Osteoblast (primary cell): ENCODE measurements around the gene DMAC2L. TPM values are rescaled to one million over a fixed set of nuclear protein-coding genes. Genes with fewer than 3 reads are reported as not detected.
A peak's percentile ranks its signal among the peaks of the same experiment; 100 is the strongest.

Source experiments
- DNase-seq: peaks from one replicate; pipeline ENCODE4 v3.0.0; 2011; ENCODE audit warnings: low spot score, mixed read lengths; ENCODE audit not compliant: insufficient read length; ENCODE audit errors: missing footprints
- H2AFZ ChIP-seq: 2 replicates; pipeline ENCODE4 v1.6.0; 2011; ENCODE audit warnings: mild to moderate bottlenecking, low read length
- H3K27ac ChIP-seq: 2 replicates; pipeline ENCODE4 v1.5.1; 2011; ENCODE audit warnings: mild to moderate bottlenecking, low read depth, low read length, moderate library complexity
- H3K27me3 ChIP-seq: 2 replicates; pipeline ENCODE4 v1.6.0; 2012; ENCODE audit warnings: mild to moderate bottlenecking, control low read depth, inconsistent platforms, low read length, moderate library complexity; ENCODE audit not compliant: insufficient read depth
- H3K36me3 ChIP-seq: 2 replicates; pipeline ENCODE4 v1.5.1; 2011; ENCODE audit warnings: mild to moderate bottlenecking, low read length, control low read depth, moderate library complexity; ENCODE audit not compliant: insufficient read depth
- H3K4me1 ChIP-seq: 2 replicates; pipeline ENCODE4 v1.5.1; 2011; ENCODE audit warnings: mild to moderate bottlenecking, low read length, control low read depth, moderate library complexity; ENCODE audit not compliant: insufficient read depth
- H3K4me2 ChIP-seq: 2 replicates; pipeline ENCODE4 v1.6.0; 2011; ENCODE audit warnings: mild to moderate bottlenecking, low read length; ENCODE audit not compliant: insufficient read depth
- H3K4me3 ChIP-seq: fragments of 200-600 bp; sonication (generic); 3 replicates; pipeline ENCODE4 v1.5.1; 2012; ENCODE audit warnings: mild to moderate bottlenecking, low read length, inconsistent platforms; ENCODE audit not compliant: insufficient read depth
- H3K79me2 ChIP-seq: 2 replicates; pipeline ENCODE4 v1.6.0; 2012; ENCODE audit warnings: mild to moderate bottlenecking, low read length, control low read depth, inconsistent platforms; ENCODE audit not compliant: insufficient read depth
- H3K9me3 ChIP-seq: 2 replicates; pipeline ENCODE4 v1.5.1; 2011; ENCODE audit warnings: low read depth, low read length, control low read depth
- H4K20me1 ChIP-seq: 2 replicates; pipeline ENCODE4 v1.6.0; 2012; ENCODE audit warnings: mild to moderate bottlenecking, low read length, control low read depth; ENCODE audit not compliant: insufficient read depth
- CTCF ChIP-seq: IDR thresholded peaks from 2 replicates; pipeline ENCODE4 v1.5.1; 2011; ENCODE audit warnings: mild to moderate bottlenecking, low read depth, low read length, moderate library complexity; ENCODE audit errors: extremely low read depth
- total RNA-seq: library from RNA; depleted of rRNA; stranded (reverse); fragments of >200 nt; gene quantifications from 2 replicates; pipeline ENCODE4 v1.2.3, GENCODE V29; 2012

DMAC2L gene
- total RNA-seq = 7.2 and 9.4 TPM in 2 replicates

DNA sequence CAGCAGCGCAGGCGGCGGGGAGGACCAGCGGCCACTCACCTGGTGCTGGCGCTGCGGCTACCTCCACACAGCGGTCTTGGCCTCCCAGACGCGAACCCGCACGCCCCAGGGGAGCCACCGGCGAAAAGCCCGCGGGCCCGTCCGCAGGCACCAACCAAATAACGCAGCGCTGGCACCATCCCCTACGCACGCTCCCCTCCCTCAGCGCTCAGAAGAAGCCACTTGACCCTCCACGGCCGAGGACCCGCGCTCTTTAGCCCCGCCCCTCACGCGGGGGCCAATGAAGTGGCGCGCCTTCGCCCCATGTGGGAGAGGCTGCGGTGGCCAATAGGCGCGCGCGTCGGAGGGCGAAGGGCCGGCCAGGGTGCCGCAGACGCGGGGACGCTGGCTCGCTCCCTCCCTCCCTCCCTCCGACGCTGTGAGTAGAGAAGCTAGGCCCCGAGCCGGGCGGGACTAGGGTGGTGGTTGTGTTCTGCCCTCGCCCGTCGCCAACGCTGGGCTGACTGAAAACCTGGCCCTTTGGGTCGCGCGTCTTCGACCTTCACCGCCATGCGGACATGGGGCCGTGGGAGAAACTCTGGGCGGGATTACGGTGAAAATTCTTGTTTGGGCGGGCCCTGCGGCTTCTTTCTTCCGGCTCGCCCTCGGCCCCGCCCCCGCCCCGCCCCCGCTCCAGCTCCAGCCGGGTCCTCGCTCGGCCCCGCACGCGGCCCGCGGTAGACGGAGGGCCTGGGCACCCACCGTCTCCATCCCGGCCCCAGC is at the start of gene DMAC2L, which contains the start of gene L2HGDH:
Gene DMAC2L (plus strand): TSS at position 353 of the 762 bp plus-strand sequence. CDS start 9,164 bp downstream, outside the sequence.
Gene L2HGDH (minus strand): TSS at position 258 of the 762 bp plus-strand sequence. CDS start 79 bp downstream, at position 179.
- Histone ChIP-seq H3K9me3 (no peaks in the 10 kb centered on the region), H3K27me3 (no peaks in the 10 kb centered on the region), H3K4me1 (peaks cover 16% of the 10 kb centered on the region), H4K20me1 (no peaks in the 10 kb centered on the region), H3K4me2 (peak within 1 kb of the TSS; percentile 100), H3K27ac (peak within 1 kb of the TSS; percentile 73), H2AFZ (peak within 1 kb of the TSS; percentile 99), H3K79me2 (peaks cover 22% of the 10 kb centered on the region), H3K36me3 (no peaks in the 10 kb centered on the region), H3K4me3 (peak within 1 kb of the TSS; percentile 98)
- no peak for TF ChIP-seq CTCF
- peak; percentile 99 for DNase-seq

DNA sequence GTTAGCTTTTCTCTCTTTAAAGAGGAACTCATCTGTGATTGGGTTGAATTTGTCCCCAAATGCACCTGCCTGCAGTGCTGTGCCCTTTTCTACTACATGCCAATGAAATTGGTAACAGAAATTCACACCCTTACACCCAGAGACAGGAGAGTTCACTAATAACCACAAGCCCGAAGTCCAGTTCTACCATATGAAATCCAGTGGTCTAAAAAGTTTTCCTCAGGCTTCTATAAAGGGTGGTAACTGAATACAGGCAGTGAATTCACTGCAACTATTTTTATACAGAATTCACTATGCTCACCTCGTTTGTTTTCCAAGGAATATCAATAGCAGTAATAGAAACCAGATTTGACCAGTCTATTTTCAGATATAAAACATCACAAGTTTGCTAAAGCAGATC is 49.3 kb upstream of the DMAC2L start:
- no peak overlapping the region for H3K4me3 ChIP-seq
- no peaks in the 10 kb centered on the region for H3K4me1 ChIP-seq
- no peak overlapping the region for H3K27ac ChIP-seq
- H2AFZ ChIP-seq = no peak overlapping the region
- H3K27me3 ChIP-seq = no peaks in the 10 kb centered on the region
- H3K79me2 ChIP-seq = no peaks in the 10 kb centered on the region
- no peak overlapping the region for H3K4me2 ChIP-seq
- H4K20me1 ChIP-seq = no peaks in the 10 kb centered on the region
- no peaks in the 10 kb centered on the region for H3K36me3 ChIP-seq
- H3K9me3 ChIP-seq = no peaks in the 10 kb centered on the region
- DNase-seq = no peak
- TF ChIP-seq CTCF = no peak

DNA sequence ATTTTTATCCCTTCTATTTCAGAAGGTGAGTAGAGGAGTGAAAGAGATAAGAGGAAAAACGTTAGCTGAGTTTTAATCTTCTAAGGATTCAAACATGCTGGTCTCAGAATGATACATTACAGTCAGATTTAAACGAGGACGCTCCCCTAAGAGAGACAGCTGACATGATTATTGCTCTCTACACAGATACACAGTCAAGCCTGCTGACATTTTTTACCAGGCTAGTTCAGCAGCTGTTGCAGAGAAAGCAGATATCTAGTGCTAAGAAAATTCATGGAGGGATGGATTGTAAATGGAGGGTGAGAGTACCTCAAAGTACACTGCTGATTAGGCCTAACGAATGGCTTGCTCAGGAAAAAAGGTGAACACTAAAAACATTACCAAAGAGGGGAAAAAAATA is 48.8 kb upstream of the DMAC2L start:
- no peak overlapping the region for H3K27ac ChIP-seq
- no peak for DNase-seq
- H3K4me3 ChIP-seq = no peak overlapping the region
- H4K20me1 ChIP-seq = no peaks in the 10 kb centered on the region
- no peaks in the 10 kb centered on the region for H3K9me3 ChIP-seq
- no peaks in the 10 kb centered on the region for H3K79me2 ChIP-seq
- H3K27me3 ChIP-seq = no peaks in the 10 kb centered on the region
- H3K4me1 ChIP-seq = no peaks in the 10 kb centered on the region
- TF ChIP-seq CTCF = no peak
- H3K36me3 ChIP-seq = no peaks in the 10 kb centered on the region
- no peak overlapping the region for H2AFZ ChIP-seq
- no peak overlapping the region for H3K4me2 ChIP-seq

DNA sequence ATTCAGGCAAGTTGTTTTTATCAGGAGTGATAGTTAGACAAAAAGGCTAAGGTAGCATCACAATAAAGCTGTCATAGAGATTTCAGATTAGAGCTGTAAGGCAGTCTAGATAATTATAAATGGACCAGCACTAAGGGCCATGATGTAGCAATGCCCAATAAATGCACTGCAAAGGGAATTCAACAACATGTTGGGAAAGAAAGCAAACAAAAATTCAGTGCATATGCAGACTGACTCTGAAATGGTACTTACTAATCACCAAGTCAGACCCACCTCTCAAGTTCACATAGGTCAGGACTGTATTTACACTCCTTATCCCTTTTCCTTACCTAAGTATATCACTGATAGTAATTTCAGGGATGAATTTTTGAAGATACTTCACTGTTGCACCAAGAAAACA is 47.1 kb upstream of the DMAC2L start:
- no peak for TF ChIP-seq CTCF
- Histone ChIP-seq H2AFZ (no peak overlapping the region), H3K79me2 (no peaks in the 10 kb centered on the region), H3K27ac (no peak overlapping the region), H3K36me3 (no peaks in the 10 kb centered on the region), H3K27me3 (no peaks in the 10 kb centered on the region), H4K20me1 (no peaks in the 10 kb centered on the region), H3K9me3 (no peaks in the 10 kb centered on the region), H3K4me2 (no peak overlapping the region), H3K4me1 (no peaks in the 10 kb centered on the region), H3K4me3 (no peak overlapping the region)
- DNase-seq = no peak
